ENCODE measurements around the gene DLG1.

DLG1 gene

GRCh38 chr3:196998966-196999760 lies 299.2 kb downstream of the DLG1 start:
- no peak for DNase-seq (ENCODE audit: low read depth, low spot score)

- no peak for DNase-seq (ENCODE audit: low read depth, low spot score)
Measured at GRCh38 chr3:196997311-196997710, 301.1 kb downstream of the DLG1 start.

GRCh38 chr3:196996454-196997265 lies 301.8 kb downstream of the DLG1 start:
- no peak for DNase-seq (ENCODE audit: low read depth, low spot score)

GRCh38 chr3:196995646-196996355 lies 302.6 kb downstream of the DLG1 start:
- DNase-seq (ENCODE audit: low read depth, low spot score) = no peak

GRCh38 chr3:196995027-196995426 lies 303.4 kb downstream of the DLG1 start:
- no peak for DNase-seq (ENCODE audit: low read depth, low spot score)

GRCh38 chr3:196994056-196994455 lies 304.4 kb downstream of the DLG1 start:
- DNase-seq (ENCODE audit: low read depth, low spot score) = no peak
